Measurements from ENCODE around the gene MSANTD3.

Gene MSANTD3

GRCh38 chr9:100443781-100444768 lies 17.1 kb downstream of the MSANTD3 start:
- no peaks in the 10 kb centered on the region for H3K4me1 Mint-ChIP-seq
- H3K36me3 Mint-ChIP-seq: peaks cover 18% of the 10 kb centered on the region
- no peak overlapping the region for H3K27ac Mint-ChIP-seq
- no peaks in the 10 kb centered on the region for H3K27me3 Mint-ChIP-seq
- H3K4me3 Mint-ChIP-seq: no peak overlapping the region
- ATAC-seq: no peak
- no peaks in the 10 kb centered on the region for H3K9me3 Mint-ChIP-seq

- Mint-ChIP-seq H3K9me3 (no peaks in the 10 kb centered on the region), H3K36me3 (peaks cover 22% of the 10 kb centered on the region), H3K4me1 (peaks cover 5% of the 10 kb centered on the region), H3K4me3 (no peak overlapping the region), H3K27ac (no peak overlapping the region), H3K27me3 (no peaks in the 10 kb centered on the region)
- ATAC-seq: no peak
These were observed 18.4 kb downstream of the MSANTD3 start for GRCh38 chr9:100445161-100445902.

- no peaks in the 10 kb centered on the region for H3K27me3 Mint-ChIP-seq
- no peak overlapping the region for H3K27ac Mint-ChIP-seq
- H3K9me3 Mint-ChIP-seq: no peaks in the 10 kb centered on the region
- H3K4me3 Mint-ChIP-seq: no peak overlapping the region
- H3K4me1 Mint-ChIP-seq: peaks cover 5% of the 10 kb centered on the region
- peaks cover 28% of the 10 kb centered on the region for H3K36me3 Mint-ChIP-seq
- no peak for ATAC-seq
These were observed 19.1 kb downstream of the MSANTD3 start for GRCh38 chr9:100445903-100446549.

- Mint-ChIP-seq H3K4me1 (peaks cover 5% of the 10 kb centered on the region), H3K9me3 (no peaks in the 10 kb centered on the region), H3K4me3 (no peak overlapping the region), H3K36me3 (peaks cover 34% of the 10 kb centered on the region), H3K27ac (no peak overlapping the region), H3K27me3 (no peaks in the 10 kb centered on the region)
- ATAC-seq: no peak
These were observed 20.1 kb downstream of the MSANTD3 start for GRCh38 chr9:100447041-100447440.

GRCh38 chr9:100448266-100448665 lies 21.3 kb downstream of the MSANTD3 start:
- Mint-ChIP-seq H3K36me3 (peaks cover 38% of the 10 kb centered on the region), H3K4me1 (peaks cover 5% of the 10 kb centered on the region), H3K9me3 (no peaks in the 10 kb centered on the region), H3K27ac (no peak overlapping the region), H3K4me3 (no peak overlapping the region), H3K27me3 (no peaks in the 10 kb centered on the region)
- no peak for ATAC-seq

GRCh38 chr9:100449420-100449819 lies 22.5 kb downstream of the MSANTD3 start:
- Mint-ChIP-seq H3K27ac (no peak overlapping the region), H3K4me3 (no peak overlapping the region), H3K9me3 (no peaks in the 10 kb centered on the region), H3K27me3 (no peaks in the 10 kb centered on the region), H3K36me3 (peaks cover 42% of the 10 kb centered on the region), H3K4me1 (peaks cover 5% of the 10 kb centered on the region)
- no peak for ATAC-seq

GRCh38 chr9:100452894-100453293 lies 26.0 kb downstream of the MSANTD3 start:
- no peaks in the 10 kb centered on the region for H3K27me3 Mint-ChIP-seq
- H3K4me1 Mint-ChIP-seq: peaks cover 5% of the 10 kb centered on the region
- H3K9me3 Mint-ChIP-seq: no peaks in the 10 kb centered on the region
- ATAC-seq: no peak
- no peak overlapping the region for H3K27ac Mint-ChIP-seq
- peaks cover 42% of the 10 kb centered on the region for H3K36me3 Mint-ChIP-seq
- H3K4me3 Mint-ChIP-seq: no peak overlapping the region

GRCh38 chr9:100455470-100455869 lies 28.5 kb downstream of the MSANTD3 start:
- Mint-ChIP-seq H3K4me1 (no peaks in the 10 kb centered on the region), H3K27me3 (no peaks in the 10 kb centered on the region), H3K9me3 (no peaks in the 10 kb centered on the region), H3K36me3 (peaks cover 32% of the 10 kb centered on the region), H3K27ac (no peak overlapping the region), H3K4me3 (no peak overlapping the region)
- ATAC-seq: no peak

GRCh38 chr9:100457517-100457916 lies 30.6 kb downstream of the MSANTD3 start:
- ATAC-seq: no peak
- Mint-ChIP-seq H3K27ac (no peak overlapping the region), H3K36me3 (peaks cover 13% of the 10 kb centered on the region), H3K4me1 (no peaks in the 10 kb centered on the region), H3K9me3 (no peaks in the 10 kb centered on the region), H3K4me3 (no peak overlapping the region), H3K27me3 (no peaks in the 10 kb centered on the region)

GRCh38 chr9:100459963-100460362 lies 33.0 kb downstream of the MSANTD3 start:
- Mint-ChIP-seq H3K36me3 (no peaks in the 10 kb centered on the region), H3K9me3 (no peaks in the 10 kb centered on the region), H3K4me1 (no peaks in the 10 kb centered on the region), H3K4me3 (no peak overlapping the region), H3K27ac (no peak overlapping the region), H3K27me3 (no peaks in the 10 kb centered on the region)
- no peak for ATAC-seq

- H3K4me1 Mint-ChIP-seq: no peaks in the 10 kb centered on the region
- no peaks in the 10 kb centered on the region for H3K9me3 Mint-ChIP-seq
- no peak overlapping the region for H3K27ac Mint-ChIP-seq
- no peaks in the 10 kb centered on the region for H3K27me3 Mint-ChIP-seq
- ATAC-seq: no peak
- no peak overlapping the region for H3K4me3 Mint-ChIP-seq
- no peaks in the 10 kb centered on the region for H3K36me3 Mint-ChIP-seq
These were observed 38.3 kb downstream of the MSANTD3 start for GRCh38 chr9:100465274-100465673.

- Mint-ChIP-seq H3K27ac (no peak overlapping the region), H3K27me3 (no peaks in the 10 kb centered on the region), H3K36me3 (no peaks in the 10 kb centered on the region), H3K9me3 (no peaks in the 10 kb centered on the region), H3K4me3 (no peak overlapping the region), H3K4me1 (no peaks in the 10 kb centered on the region)
- ATAC-seq: no peak
These were observed 38.8 kb downstream of the MSANTD3 start for GRCh38 chr9:100465761-100466160.

- no peak for ATAC-seq
- Mint-ChIP-seq H3K27me3 (no peaks in the 10 kb centered on the region), H3K27ac (no peak overlapping the region), H3K4me1 (no peaks in the 10 kb centered on the region), H3K9me3 (no peaks in the 10 kb centered on the region), H3K4me3 (no peak overlapping the region), H3K36me3 (no peaks in the 10 kb centered on the region)
These were observed 39.4 kb downstream of the MSANTD3 start for GRCh38 chr9:100466171-100466828.

- Mint-ChIP-seq H3K36me3 (no peaks in the 10 kb centered on the region), H3K27me3 (peaks cover 5% of the 10 kb centered on the region), H3K4me1 (no peaks in the 10 kb centered on the region), H3K9me3 (no peaks in the 10 kb centered on the region), H3K4me3 (no peak overlapping the region), H3K27ac (no peak overlapping the region)
- no peak for ATAC-seq
These were observed 39.9 kb downstream of the MSANTD3 start for GRCh38 chr9:100466829-100467221.

- H3K4me1 Mint-ChIP-seq: no peaks in the 10 kb centered on the region
- H3K27ac Mint-ChIP-seq: no peak overlapping the region
- no peak overlapping the region for H3K4me3 Mint-ChIP-seq
- no peaks in the 10 kb centered on the region for H3K9me3 Mint-ChIP-seq
- ATAC-seq: no peak
- peaks cover 15% of the 10 kb centered on the region for H3K27me3 Mint-ChIP-seq
- H3K36me3 Mint-ChIP-seq: no peaks in the 10 kb centered on the region
These were observed 41.1 kb downstream of the MSANTD3 start for GRCh38 chr9:100468041-100468440.

Measured in stimulated activated memory B cell treated with anti-CD40 and anti-IgM and Interleukin-4, amounts not matched to agents 10 μg/mL and 1 μg/mL and 100 μg/mL, for 72 hours (primary cell).